ENCODE measurements around the gene MLLT6.
A peak's percentile ranks its signal among the peaks of the same experiment; 100 is the strongest.

DNA sequence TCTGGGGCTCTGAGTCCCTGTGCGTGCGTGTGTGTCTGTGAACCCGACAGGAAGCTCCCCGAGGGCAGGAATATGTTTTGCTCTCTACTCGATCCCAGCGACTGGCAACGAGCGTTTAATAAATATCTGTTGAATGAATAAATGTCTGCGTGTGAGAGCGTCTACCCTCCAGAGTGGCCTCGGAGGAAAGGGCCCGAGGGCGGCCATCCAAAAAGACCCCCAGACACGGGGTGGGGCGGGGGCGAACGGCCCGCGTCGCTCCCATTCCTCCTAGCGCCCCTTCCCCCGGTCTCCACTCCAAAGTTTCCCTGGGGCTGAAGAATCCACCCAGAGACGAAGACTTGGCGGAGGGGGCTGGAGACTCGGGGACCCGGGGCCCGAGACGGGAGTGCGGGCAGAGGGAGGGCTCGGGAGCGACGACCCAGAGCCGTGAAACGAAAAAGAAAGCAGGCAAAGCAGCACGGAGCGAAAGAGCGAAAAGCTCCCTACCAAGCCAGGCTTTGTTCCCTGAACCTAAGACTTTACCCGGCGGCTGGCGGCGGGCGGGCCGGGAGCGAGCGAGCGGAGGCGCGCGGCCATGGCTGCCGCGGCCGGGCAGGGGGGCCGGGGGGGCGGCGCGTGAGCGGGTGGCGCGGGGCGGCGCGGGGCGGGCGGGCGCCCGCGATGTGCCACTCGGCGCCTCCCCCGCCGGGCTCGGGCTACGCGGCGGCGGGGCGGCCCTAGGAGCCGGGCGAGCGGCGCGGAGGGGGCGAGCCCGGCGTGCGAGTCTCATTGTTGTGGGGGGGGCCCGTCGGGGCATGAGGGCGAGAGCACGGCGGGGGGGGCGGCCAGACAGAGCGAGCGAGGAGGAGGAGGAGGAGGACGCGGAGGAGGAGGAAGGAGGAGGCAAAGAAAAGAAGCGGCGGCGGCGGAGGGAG is at the start of gene MLLT6:
- TF ChIP-seq EP300 (IDR thresholded peaks at IDR 0.05): no peak
- TF ChIP-seq, protein P1, sequence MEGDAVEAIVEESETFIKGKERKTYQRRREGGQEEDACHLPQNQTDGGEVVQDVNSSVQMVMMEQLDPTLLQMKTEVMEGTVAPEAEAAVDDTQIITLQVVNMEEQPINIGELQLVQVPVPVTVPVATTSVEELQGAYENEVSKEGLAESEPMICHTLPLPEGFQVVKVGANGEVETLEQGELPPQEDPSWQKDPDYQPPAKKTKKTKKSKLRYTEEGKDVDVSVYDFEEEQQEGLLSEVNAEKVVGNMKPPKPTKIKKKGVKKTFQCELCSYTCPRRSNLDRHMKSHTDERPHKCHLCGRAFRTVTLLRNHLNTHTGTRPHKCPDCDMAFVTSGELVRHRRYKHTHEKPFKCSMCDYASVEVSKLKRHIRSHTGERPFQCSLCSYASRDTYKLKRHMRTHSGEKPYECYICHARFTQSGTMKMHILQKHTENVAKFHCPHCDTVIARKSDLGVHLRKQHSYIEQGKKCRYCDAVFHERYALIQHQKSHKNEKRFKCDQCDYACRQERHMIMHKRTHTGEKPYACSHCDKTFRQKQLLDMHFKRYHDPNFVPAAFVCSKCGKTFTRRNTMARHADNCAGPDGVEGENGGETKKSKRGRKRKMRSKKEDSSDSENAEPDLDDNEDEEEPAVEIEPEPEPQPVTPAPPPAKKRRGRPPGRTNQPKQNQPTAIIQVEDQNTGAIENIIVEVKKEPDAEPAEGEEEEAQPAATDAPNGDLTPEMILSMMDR (IDR thresholded peaks at IDR 0.05): no peak
- peak; percentile 8 for TF ChIP-seq POLR2A (IDR thresholded peaks at IDR 0.05; ENCODE audit: low read depth)
- TF ChIP-seq POLR2AphosphoS5 (IDR thresholded peaks at IDR 0.05): peak; percentile 46 to 58

All from esophagus muscularis mucosa (tissue), 4 donors.